Measurements from ENCODE around the gene MAGI2.

MAGI2 gene

GRCh38 chr7:79407351-79407750 lies 46.1 kb downstream of the MAGI2 start:
- TF ChIP-seq CTCF (IDR thresholded peaks at IDR 0.05; ENCODE audit: low read depth, low read length) = no peak
- no peak overlapping the region for H3K4me3 ChIP-seq (ENCODE audit: low read depth, low read length)

GRCh38 chr7:79406371-79406770 lies 47.1 kb downstream of the MAGI2 start:
- no peak for TF ChIP-seq CTCF (IDR thresholded peaks at IDR 0.05; ENCODE audit: low read depth, low read length)
- H3K4me3 ChIP-seq (ENCODE audit: low read depth, low read length) = no peak overlapping the region

- no peak overlapping the region for H3K4me3 ChIP-seq (ENCODE audit: low read depth, low read length)
- no peak for TF ChIP-seq CTCF (IDR thresholded peaks at IDR 0.05; ENCODE audit: low read depth, low read length)
These were observed 48.1 kb downstream of the MAGI2 start for GRCh38 chr7:79405368-79405767.

- no peak for TF ChIP-seq CTCF (IDR thresholded peaks at IDR 0.05; ENCODE audit: low read depth, low read length)
These were observed 49.6 kb downstream of the MAGI2 start for GRCh38 chr7:79403879-79404278.

GRCh38 chr7:79403451-79403850 lies 50.0 kb downstream of the MAGI2 start:
- TF ChIP-seq CTCF (IDR thresholded peaks at IDR 0.05; ENCODE audit: low read depth, low read length) = no peak
- no peak overlapping the region for H3K4me3 ChIP-seq (ENCODE audit: low read depth, low read length)

More at GRCh38 chr7:79403879-79404278, 49.6 kb downstream of the MAGI2 start:
- no peak overlapping the region for H3K4me3 ChIP-seq (ENCODE audit: low read depth, low read length)

- TF ChIP-seq CTCF (IDR thresholded peaks at IDR 0.05; ENCODE audit: low read depth, low read length) = no peak
- H3K4me3 ChIP-seq (ENCODE audit: low read depth, low read length) = no peak overlapping the region
These were observed 52.2 kb downstream of the MAGI2 start for GRCh38 chr7:79401254-79401653.

- no peak for TF ChIP-seq CTCF (IDR thresholded peaks at IDR 0.05; ENCODE audit: low read depth, low read length)
These were observed 53.2 kb downstream of the MAGI2 start for GRCh38 chr7:79400222-79400621.

More at GRCh38 chr7:79400222-79400621, 53.2 kb downstream of the MAGI2 start:
- no peak overlapping the region for H3K4me3 ChIP-seq (ENCODE audit: low read depth, low read length)
